Measurements from ENCODE around the gene FOXP1. TPM values are rescaled to one million over a fixed set of nuclear protein-coding genes. Genes with fewer than 3 reads are reported as not detected.

The FOXP1 gene
- total and polyA plus RNA-seq, 2 of the 8 experiments (the other 6 are each of a cell fraction or from before 2014, with no cell fraction given), result 13.9 to 25.4 TPM

- Histone ChIP-seq H2BK5ac (ENCODE audit: low read depth, low read length) (no peak overlapping the region), H3K9ac (replicated peaks in 1 of 4; ENCODE audit: extremely low read depth in 1 of 4, low read depth in 3 of 4, low read length in 3 of 4) (no peak overlapping the region), H4K5ac (ENCODE audit: insufficient read length, low read depth, low read length) (no peak overlapping the region), H2AK5ac (ENCODE audit: low read depth, low read length) (no peak overlapping the region), H4K91ac (replicated peaks; ENCODE audit: insufficient read length, low read length) (no peak overlapping the region), H3K56ac (replicated peaks; ENCODE audit: insufficient read length, low read depth, low read length) (no peak overlapping the region), H4K20me1 (replicated peaks in 1 of 2; ENCODE audit: control insufficient read depth in 1 of 2, insufficient read depth in 2 of 2, low read length in 2 of 2) (no peaks in the 10 kb centered on the region), H3K4ac (replicated peaks; ENCODE audit: insufficient read length, low read depth, low read length) (no peak overlapping the region), H2BK12ac (ENCODE audit: low read depth, low read length) (no peak overlapping the region), H3K36me3 (ENCODE audit: control insufficient read depth in 2 of 4, insufficient read depth in 4 of 4, low read length in 3 of 4) (no peaks in the 10 kb centered on the region; a peak in 1 of 8 replicates), H2BK20ac (ENCODE audit: low read length) (no peak overlapping the region), H2AFZ (ENCODE audit: low read length) (no peak overlapping the region), H3K4me3 (ENCODE audit: extremely low read depth in 1 of 4, insufficient read depth in 2 of 4, low read depth in 3 of 4, low read length in 4 of 4) (no peak overlapping the region), H3K27ac (ENCODE audit: low read depth, low read length) (no peak overlapping the region), H2BK15ac (ENCODE audit: low read length) (no peak overlapping the region), H3K18ac (ENCODE audit: extremely low read depth, low read length) (no peak overlapping the region), H3K27me3 (replicated peaks in 1 of 4; ENCODE audit: control insufficient read depth in 3 of 4, extremely low read depth in 1 of 4, insufficient read depth in 3 of 4, low read length in 3 of 4) (no peaks in the 10 kb centered on the region), H4K8ac (ENCODE audit: extremely low read depth, insufficient read depth, low read length) (no peak overlapping the region), H3K79me2 (ENCODE audit: control insufficient read depth in 1 of 2, insufficient read depth in 2 of 2, low read length in 2 of 2) (no peaks in the 10 kb centered on the region), H3K9me3 (ENCODE audit: insufficient read depth in 2 of 2, low read depth in 1 of 2, low read length in 1 of 2) (peaks cover 0 to under 1% of the 10 kb centered on the region in 2 experiments; a peak in 1 of 4 replicates), H3K4me1 (replicated peaks in 1 of 4; ENCODE audit: control insufficient read depth in 3 of 4, insufficient read depth in 4 of 4, low read length in 3 of 4) (no peaks in the 10 kb centered on the region; a peak in 1 of 7 replicates), H3K14ac (ENCODE audit: insufficient read length) (no peak overlapping the region), H2BK120ac (replicated peaks; ENCODE audit: low read depth, low read length) (no peak overlapping the region), H3K79me1 (ENCODE audit: low read depth, low read length) (no peaks in the 10 kb centered on the region), H3K4me2 (ENCODE audit: insufficient read depth in 1 of 2, low read depth in 2 of 2, low read length in 2 of 2) (no peak overlapping the region), H3K23ac (ENCODE audit: insufficient read length) (no peak overlapping the region), H3K23me2 (ENCODE audit: low read depth, low read length) (no peaks in the 10 kb centered on the region)
- DNase-seq (ENCODE audit: low read depth in 1 of 2, low spot score in 2 of 2) (no peak), FAIRE-seq (no peak)
- no peak for TF ChIP-seq TBP (IDR thresholded peaks at IDR 0.05; ENCODE audit: low read depth, low read length)
- no peak for TF ChIP-seq BRCA1 (IDR thresholded peaks at IDR 0.05; ENCODE audit: low read depth, low read length)
- no peak for TF ChIP-seq TEAD4 (IDR thresholded peaks at IDR 0.05; ENCODE audit: low read depth, low read length)
- TF ChIP-seq SRF (IDR thresholded peaks at IDR 0.05; ENCODE audit: low read depth, low read length), result no peak
- TF ChIP-seq PHF8 (conservative IDR thresholded peaks at IDR 0.05; ENCODE audit: low read depth, low read length), result no peak
- no peak for TF ChIP-seq BCL11A (IDR thresholded peaks at IDR 0.05; ENCODE audit: low read depth in 2 of 2, low read length in 2 of 2)
- TF ChIP-seq EZH2 (IDR thresholded peaks at IDR 0.05; ENCODE audit: low read depth, low read length, severe bottlenecking), result no peak
- no peak for TF ChIP-seq SP4 (IDR thresholded peaks at IDR 0.05; ENCODE audit: low read length)
- no peak for TF ChIP-seq SIRT6 (IDR thresholded peaks at IDR 0.05; ENCODE audit: low read length)
- no peak for TF ChIP-seq RXRA (IDR thresholded peaks at IDR 0.05; ENCODE audit: insufficient read depth, low read depth, low read length)
- TF ChIP-seq POU5F1 (IDR thresholded peaks at IDR 0.05; ENCODE audit: low read depth, low read length), result no peak
- TF ChIP-seq CBX5 (IDR thresholded peaks at IDR 0.05; ENCODE audit: low read depth, low read length), result no peak
- TF ChIP-seq GABPA (IDR thresholded peaks at IDR 0.05; ENCODE audit: borderline replicate concordance, insufficient read depth, low read length), result no peak
- 85% methylated on average over 3 of the region's 3 CpGs; no CpG with 5 or more reads in 1 of the 2 experiments for WGBS, 2 experiments (ENCODE audit: extremely low coverage in 1 of 2, insufficient coverage in 1 of 2, insufficient read length in 1 of 2, insufficient replicate concordance in 2 of 2, low coverage in 1 of 2, low lambda C conversion rate in 2 of 2, missing lambda C conversion rate in 1 of 2)
- POLR2A ChIA-PET (ENCODE audit: partially characterized antibody), result interaction anchor here (1.5 kb wide), 1 partner anchor 13 kb away, joined by 3 read pairs; no protein-coding TSS in a partner anchor
- CTCF ChIA-PET (ENCODE audit: partially characterized antibody), result interaction anchor here (0.6 kb wide), 1 partner anchor 156 kb away, joined by 5 read pairs; no protein-coding TSS in a partner anchor
Observed at GRCh38 chr3:71325715-71326114, 257.8 kb downstream of the FOXP1 start.

Data from H1 (cell line).